ENCODE measurements around the gene PPIC. TPM values are rescaled to one million over a fixed set of nuclear protein-coding genes. Genes with fewer than 3 reads are reported as not detected.

Gene PPIC
- total RNA-seq, 1 donor, result 109 TPM

GRCh38 chr5:123066016-123066415 is 29.5 kb upstream of the PPIC start:
- no peaks in the 10 kb centered on the region for H3K36me3 ChIP-seq (ENCODE audit: insufficient read depth, low read length)
- TF ChIP-seq CTCF (IDR thresholded peaks at IDR 0.05; ENCODE audit: extremely low read depth, low read depth, low read length), result no peak
- DNase-seq (ENCODE audit: insufficient read length, low spot score, missing footprints), result no peak

GRCh38 chr5:123059455-123059854 is 22.9 kb upstream of the PPIC start:
- TF ChIP-seq CTCF (IDR thresholded peaks at IDR 0.05; ENCODE audit: extremely low read depth, low read depth, low read length), result no peak
- Histone ChIP-seq H3K36me3 (ENCODE audit: insufficient read depth, low read length) (no peaks in the 10 kb centered on the region), H3K79me2 (ENCODE audit: insufficient read depth, low read length) (no peaks in the 10 kb centered on the region), H3K4me1 (ENCODE audit: insufficient read depth, low read length) (no peaks in the 10 kb centered on the region), H3K4me3 (ENCODE audit: insufficient read depth, low read length) (no peak overlapping the region), H3K27me3 (ENCODE audit: insufficient read depth, low read length) (no peaks in the 10 kb centered on the region), H3K27ac (ENCODE audit: low read depth, low read length) (no peak overlapping the region), H4K20me1 (ENCODE audit: insufficient read depth, low read length) (no peaks in the 10 kb centered on the region), H2AFZ (ENCODE audit: low read length) (no peak overlapping the region), H3K9me3 (ENCODE audit: low read depth, low read length) (no peaks in the 10 kb centered on the region), H3K4me2 (ENCODE audit: insufficient read depth, low read length) (no peak overlapping the region)
- DNase-seq (ENCODE audit: insufficient read length, low spot score, missing footprints), result no peak

More at GRCh38 chr5:123066016-123066415, 29.5 kb upstream of the PPIC start:
- Histone ChIP-seq H3K79me2 (ENCODE audit: insufficient read depth, low read length) (no peaks in the 10 kb centered on the region), H2AFZ (ENCODE audit: low read length) (no peak overlapping the region), H3K27ac (ENCODE audit: low read depth, low read length) (no peak overlapping the region), H3K4me1 (ENCODE audit: insufficient read depth, low read length) (no peaks in the 10 kb centered on the region), H3K4me2 (ENCODE audit: insufficient read depth, low read length) (no peak overlapping the region), H4K20me1 (ENCODE audit: insufficient read depth, low read length) (no peaks in the 10 kb centered on the region), H3K4me3 (ENCODE audit: insufficient read depth, low read length) (no peak overlapping the region), H3K9me3 (ENCODE audit: low read depth, low read length) (no peaks in the 10 kb centered on the region), H3K27me3 (ENCODE audit: insufficient read depth, low read length) (no peaks in the 10 kb centered on the region)

- no peaks in the 10 kb centered on the region for H3K4me1 ChIP-seq (ENCODE audit: insufficient read depth, low read length)
- H3K9me3 ChIP-seq (ENCODE audit: low read depth, low read length), result peaks cover 3% of the 10 kb centered on the region
- H3K4me2 ChIP-seq (ENCODE audit: insufficient read depth, low read length), result no peak overlapping the region
- DNase-seq (ENCODE audit: insufficient read length, low spot score, missing footprints), result no peak
- no peaks in the 10 kb centered on the region for H3K79me2 ChIP-seq (ENCODE audit: insufficient read depth, low read length)
- H4K20me1 ChIP-seq (ENCODE audit: insufficient read depth, low read length), result no peaks in the 10 kb centered on the region
- no peak for TF ChIP-seq CTCF (IDR thresholded peaks at IDR 0.05; ENCODE audit: extremely low read depth, low read depth, low read length)
- no peak overlapping the region for H3K4me3 ChIP-seq (ENCODE audit: insufficient read depth, low read length)
- no peaks in the 10 kb centered on the region for H3K36me3 ChIP-seq (ENCODE audit: insufficient read depth, low read length)
- H2AFZ ChIP-seq (ENCODE audit: low read length), result no peak overlapping the region
- no peak overlapping the region for H3K27ac ChIP-seq (ENCODE audit: low read depth, low read length)
- H3K27me3 ChIP-seq (ENCODE audit: insufficient read depth, low read length), result no peaks in the 10 kb centered on the region
Observed at GRCh38 chr5:123051206-123051605, 14.7 kb upstream of the PPIC start.

GRCh38 chr5:123047706-123048105 is 11.2 kb upstream of the PPIC start:
- Histone ChIP-seq H3K36me3 (ENCODE audit: insufficient read depth, low read length) (no peaks in the 10 kb centered on the region), H3K27ac (ENCODE audit: low read depth, low read length) (no peak overlapping the region), H3K4me1 (ENCODE audit: insufficient read depth, low read length) (no peaks in the 10 kb centered on the region), H2AFZ (ENCODE audit: low read length) (no peak overlapping the region), H3K9me3 (ENCODE audit: low read depth, low read length) (peaks cover 3% of the 10 kb centered on the region), H4K20me1 (ENCODE audit: insufficient read depth, low read length) (no peaks in the 10 kb centered on the region), H3K4me3 (ENCODE audit: insufficient read depth, low read length) (no peak overlapping the region), H3K4me2 (ENCODE audit: insufficient read depth, low read length) (no peak overlapping the region), H3K79me2 (ENCODE audit: insufficient read depth, low read length) (no peaks in the 10 kb centered on the region), H3K27me3 (ENCODE audit: insufficient read depth, low read length) (no peaks in the 10 kb centered on the region)
- TF ChIP-seq CTCF (IDR thresholded peaks at IDR 0.05; ENCODE audit: extremely low read depth, low read depth, low read length), result no peak
- DNase-seq (ENCODE audit: insufficient read length, low spot score, missing footprints), result no peak
